Retinal pigment epithelial cell (primary cell): Measurements from ENCODE around the gene SCARB1.

Experiments used
- DNase-seq: peaks from one replicate; pipeline ENCODE4 v3.0.0-alpha.2; 2010; ENCODE audit warnings: low read depth
- H3K4me3 ChIP-seq: 2 replicates; pipeline ENCODE4 v1.5.1; 2011; ENCODE audit warnings: mild to moderate bottlenecking, low read length, control low read depth, moderate library complexity
- CTCF ChIP-seq: conservative IDR thresholded peaks from 2 replicates; pipeline ENCODE4 v1.5.1; 2011; ENCODE audit warnings: low read depth, low read length, control low read depth, inconsistent platforms

The SCARB1 gene

GRCh38 chr12:124878795-124879516, 15.3 kb upstream of the SCARB1 start:
- TF ChIP-seq CTCF = no peak
- DNase-seq = no peak
- H3K4me3 ChIP-seq = no peak overlapping the region

GRCh38 chr12:124877423-124877822, 13.8 kb upstream of the SCARB1 start:
- no peak for DNase-seq
- no peak for TF ChIP-seq CTCF
- no peak overlapping the region for H3K4me3 ChIP-seq

- no peak for TF ChIP-seq CTCF
- DNase-seq = no peak
- no peak overlapping the region for H3K4me3 ChIP-seq
Observed at GRCh38 chr12:124876171-124876570, 12.5 kb upstream of the SCARB1 start.

- TF ChIP-seq CTCF = no peak
- no peak overlapping the region for H3K4me3 ChIP-seq
- no peak for DNase-seq
Observed at GRCh38 chr12:124875803-124876132, 12.1 kb upstream of the SCARB1 start.

- no peak for DNase-seq
- TF ChIP-seq CTCF = no peak
- H3K4me3 ChIP-seq = no peak overlapping the region
Observed at GRCh38 chr12:124874988-124875802, 11.5 kb upstream of the SCARB1 start.

GRCh38 chr12:124874188-124874587, 10.5 kb upstream of the SCARB1 start:
- no peak overlapping the region for H3K4me3 ChIP-seq
- no peak for TF ChIP-seq CTCF
- DNase-seq = no peak
